ENCODE results near the gene IDNK.

Gene IDNK

DNA sequence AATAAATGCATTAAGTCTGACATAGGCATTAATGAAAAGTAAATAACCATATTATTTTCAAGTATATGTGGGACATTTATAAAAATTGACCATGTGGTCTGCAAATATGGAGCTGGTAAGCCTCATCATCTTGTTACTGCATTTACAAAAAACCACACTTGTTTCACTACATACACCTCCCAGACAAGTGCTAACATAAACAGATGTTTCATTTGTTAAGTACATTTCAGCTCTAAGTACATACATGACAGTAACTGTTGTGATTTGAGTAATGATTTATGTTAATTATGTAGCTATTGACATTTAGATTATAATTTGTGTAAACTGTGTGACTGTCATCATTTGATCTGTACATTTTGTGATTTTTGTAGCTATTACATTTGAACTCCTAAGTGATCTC is 13.9 kb downstream of the IDNK start:
- no peak for DNase-seq

- no peak for DNase-seq
These were observed 14.4 kb downstream of the IDNK start for GRCh38 chr9:83637389-83637788.

DNA sequence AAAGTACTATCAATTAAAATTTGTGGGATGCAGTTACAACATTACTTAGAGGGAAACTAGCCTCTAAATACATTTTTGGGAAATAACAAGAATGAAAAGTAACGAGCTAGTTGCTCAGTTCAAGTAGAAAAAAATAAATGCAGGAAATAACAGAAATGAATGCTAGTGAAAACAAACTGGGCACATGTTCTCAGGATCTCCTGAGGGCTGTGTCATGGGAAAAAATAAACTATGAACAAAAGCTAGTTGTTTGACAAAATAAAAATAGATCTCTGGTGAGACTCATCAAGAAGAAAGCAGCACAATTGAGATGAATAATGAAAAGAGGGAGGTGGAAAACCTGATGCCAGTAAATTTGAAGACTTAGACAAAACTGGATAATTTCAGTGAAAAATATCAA is 16.3 kb downstream of the IDNK start:
- DNase-seq = no peak

DNA sequence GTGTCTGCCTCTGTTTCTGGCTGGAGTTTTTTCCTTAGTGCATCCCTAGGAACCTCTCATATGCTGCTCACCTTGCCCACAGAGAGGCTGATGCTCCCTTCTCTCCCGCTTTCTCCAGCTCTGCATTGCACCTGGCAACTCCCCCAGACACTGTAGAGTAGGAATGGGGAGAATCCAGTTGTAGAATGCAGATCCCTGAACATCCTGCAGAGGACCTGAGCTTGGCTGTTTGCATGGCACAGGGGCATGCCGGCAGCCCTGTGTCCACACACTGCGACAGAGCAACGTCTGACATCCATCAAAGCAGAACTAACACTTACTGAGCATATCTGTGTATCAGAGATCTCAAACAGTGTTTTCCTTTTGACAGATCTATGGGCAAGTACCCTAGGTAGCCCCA is 19.9 kb downstream of the IDNK start:
- no peak for DNase-seq

- DNase-seq = no peak
These were observed 23.7 kb downstream of the IDNK start for GRCh38 chr9:83646500-83647239.

GRCh38 chr9:83649080-83649479 is 26.1 kb downstream of the IDNK start:
- DNase-seq = peak; percentile 78

GRCh38 chr9:83649515-83649914 is 26.6 kb downstream of the IDNK start:
- no peak for DNase-seq

GRCh38 chr9:83651558-83651957 is 28.6 kb downstream of the IDNK start:
- no peak for DNase-seq

DNA sequence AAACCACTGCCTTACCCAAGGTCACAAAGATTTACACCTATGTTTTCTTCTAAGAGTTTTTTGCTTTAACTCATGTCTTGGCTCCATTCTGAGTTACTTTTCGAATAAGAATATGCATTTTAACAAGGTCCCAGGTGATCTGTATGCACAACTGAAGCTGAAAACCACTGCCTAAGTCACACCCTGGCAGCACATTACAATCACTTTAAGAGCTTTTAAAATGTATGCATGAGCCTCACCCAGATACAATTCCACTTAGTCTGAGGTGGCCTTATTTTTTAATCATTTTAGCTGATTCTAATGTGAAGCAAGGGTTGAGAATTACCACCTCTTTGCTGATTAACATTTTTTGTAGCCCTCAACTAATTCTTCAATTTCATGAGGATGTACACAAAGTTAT is 29.5 kb downstream of the IDNK start:
- no peak for DNase-seq

DNA sequence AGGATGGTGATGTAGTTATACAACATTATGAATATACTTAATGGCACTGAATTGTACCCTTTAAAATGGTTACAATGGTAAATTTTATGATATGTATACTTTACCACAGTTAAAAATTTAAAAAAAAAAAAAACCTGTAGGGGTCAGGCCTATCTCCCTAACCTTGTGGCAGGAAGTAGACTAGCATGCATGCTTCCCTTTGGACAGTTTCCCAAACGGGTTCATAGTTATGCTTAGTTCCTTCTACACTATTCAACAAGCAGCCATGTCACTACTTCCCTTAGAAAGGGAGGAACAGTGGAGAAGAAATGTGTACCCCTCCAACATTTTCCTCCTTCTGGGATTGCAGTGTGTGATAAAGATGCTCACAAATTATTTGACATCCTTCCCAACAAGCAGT is 32.5 kb downstream of the IDNK start:
- DNase-seq = no peak

GRCh38 chr9:83656032-83656680 is 33.2 kb downstream of the IDNK start:
- DNase-seq = no peak

- DNase-seq = no peak
These were observed 34.0 kb downstream of the IDNK start for GRCh38 chr9:83656952-83657351.

- no peak for DNase-seq
These were observed 40.0 kb downstream of the IDNK start for GRCh38 chr9:83662933-83663332.

- DNase-seq = no peak
These were observed 42.7 kb downstream of the IDNK start for GRCh38 chr9:83665580-83666200.

GRCh38 chr9:83669067-83669466 is 46.1 kb downstream of the IDNK start:
- no peak for DNase-seq

GRCh38 chr9:83670381-83670780 is 47.4 kb downstream of the IDNK start:
- DNase-seq = no peak

GRCh38 chr9:83671451-83671850 is 48.5 kb downstream of the IDNK start:
- DNase-seq = no peak

DNA sequence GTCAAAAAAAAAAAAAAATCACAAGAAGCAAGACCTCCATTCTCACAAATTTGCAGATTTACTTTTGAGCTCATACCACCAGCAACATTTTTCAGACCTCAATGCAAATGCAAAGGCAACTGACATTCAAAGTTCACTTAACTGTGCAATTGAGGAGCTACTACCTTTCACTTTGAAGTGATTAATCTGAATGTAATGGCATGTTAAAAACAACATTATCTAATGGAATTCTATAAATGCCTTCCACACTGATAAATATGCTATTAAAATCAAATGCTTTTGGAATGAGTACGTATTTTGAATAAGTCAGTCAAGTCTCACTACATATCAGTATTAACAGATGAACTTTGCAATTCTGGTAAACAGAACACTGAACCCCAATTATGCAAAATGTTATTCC is 52.5 kb downstream of the IDNK start:
- DNase-seq = no peak

- DNase-seq = no peak
These were observed 54.7 kb downstream of the IDNK start for GRCh38 chr9:83677596-83677995.

- DNase-seq = no peak
These were observed 57.3 kb downstream of the IDNK start for GRCh38 chr9:83680233-83680632.

DNA sequence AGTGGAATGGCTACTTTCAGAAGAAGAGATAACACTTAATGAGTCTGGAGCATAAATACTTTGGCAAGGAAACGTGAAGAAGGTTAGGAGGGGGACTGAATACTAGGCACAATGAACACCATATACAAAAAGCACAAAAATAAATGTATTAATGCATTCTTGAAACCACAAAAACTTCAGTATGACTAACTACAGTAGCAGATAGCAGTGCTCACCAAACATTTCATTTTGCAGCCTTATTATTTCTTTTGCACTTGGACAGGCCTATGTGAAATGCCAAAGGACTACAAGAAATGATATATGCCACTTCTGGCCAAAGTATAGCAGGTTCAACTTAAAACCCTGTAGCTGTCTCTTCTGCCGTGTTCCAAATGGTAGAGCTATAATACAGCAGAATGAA is 58.5 kb downstream of the IDNK start:
- DNase-seq = no peak

DNA sequence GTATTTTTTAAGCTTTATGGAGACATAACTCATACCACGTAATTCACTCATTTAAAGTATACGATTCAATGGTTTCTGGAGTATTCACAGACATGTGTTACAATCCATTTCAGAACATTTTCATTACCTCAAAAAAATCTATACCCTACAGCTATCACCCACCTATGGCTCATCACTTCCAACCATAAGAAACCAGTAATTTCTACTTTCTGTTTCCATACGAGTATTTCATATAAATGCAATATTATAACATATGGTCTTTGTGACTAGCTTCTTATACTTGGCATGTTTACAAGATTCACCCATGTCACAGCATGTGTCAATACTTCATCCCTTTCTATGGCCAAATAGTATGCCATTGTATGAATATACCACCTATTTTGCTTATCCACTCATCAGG is 66.0 kb downstream of the IDNK start:
- DNase-seq = no peak

DNA sequence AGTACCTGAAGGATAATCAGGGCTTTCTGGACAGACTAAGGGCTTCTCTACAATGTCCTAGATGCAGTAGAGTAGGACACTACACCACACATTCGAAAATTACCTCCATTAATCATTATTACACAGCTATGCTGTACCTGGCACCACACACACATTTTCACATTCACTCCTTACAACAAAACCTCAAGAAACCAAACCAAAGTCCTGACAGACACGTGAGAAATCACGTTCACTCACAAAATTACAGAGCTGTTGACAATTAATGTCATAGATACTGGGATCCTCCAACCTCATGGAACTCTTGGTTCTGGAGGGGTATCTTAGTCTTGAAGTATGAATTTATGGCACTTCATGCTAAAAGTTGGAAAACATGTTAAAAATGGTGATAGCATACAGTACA is 68.5 kb downstream of the IDNK start:
- no peak for DNase-seq
